HG02884 (cell line): ENCODE results near the gene FCF1.

Experiments
- ATAC-seq: cut with Tn5 transposase; IDR thresholded peaks from one replicate; pipeline ENCODE4 v1.9.1; 2021; ENCODE audit warnings: mild to moderate bottlenecking, moderate library complexity; ENCODE audit not compliant: unreplicated experiment

The FCF1 gene

GRCh38 chr14:74712499-74713394, at the start of gene FCF1, which contains the start of gene AREL1:
TSS of gene FCF1 (plus strand) at chr14:74713144. CDS start at chr14:74713198, 54 bp downstream.
TSS of gene AREL1 (minus strand) at chr14:74713080. CDS start at chr14:74685615, 27,465 bp downstream.
- ATAC-seq, result peak; percentile 89

- ATAC-seq, result no peak
These were observed 49.1 kb upstream of the FCF1 start for GRCh38 chr14:74663884-74664283.

- no peak for ATAC-seq
These were observed 48.2 kb upstream of the FCF1 start for GRCh38 chr14:74664717-74665116.

GRCh38 chr14:74667758-74668157, 45.2 kb upstream of the FCF1 start:
- ATAC-seq, result no peak

- no peak for ATAC-seq
These were observed 43.7 kb upstream of the FCF1 start for GRCh38 chr14:74669256-74669655.

GRCh38 chr14:74669846-74670245, 43.1 kb upstream of the FCF1 start:
- ATAC-seq, result no peak

GRCh38 chr14:74670726-74671411, 42.1 kb upstream of the FCF1 start:
- no peak for ATAC-seq

GRCh38 chr14:74671789-74672188, 41.2 kb upstream of the FCF1 start:
- ATAC-seq, result no peak

- ATAC-seq, result no peak
These were observed 39.2 kb upstream of the FCF1 start for GRCh38 chr14:74673768-74674167.

GRCh38 chr14:74675219-74675618, 37.7 kb upstream of the FCF1 start:
- no peak for ATAC-seq

- no peak for ATAC-seq
These were observed 30.6 kb upstream of the FCF1 start for GRCh38 chr14:74682169-74682952.

- ATAC-seq, result no peak
These were observed 29.5 kb upstream of the FCF1 start for GRCh38 chr14:74683406-74683805.

- no peak for ATAC-seq
These were observed 28.5 kb upstream of the FCF1 start for GRCh38 chr14:74684434-74684833.

- ATAC-seq, result no peak
These were observed 27.9 kb upstream of the FCF1 start for GRCh38 chr14:74685056-74685455.

- no peak for ATAC-seq
These were observed 26.8 kb upstream of the FCF1 start for GRCh38 chr14:74685921-74686678.

GRCh38 chr14:74691456-74691855, 21.5 kb upstream of the FCF1 start:
- no peak for ATAC-seq

GRCh38 chr14:74693191-74693590, 19.8 kb upstream of the FCF1 start:
- ATAC-seq, result no peak

- no peak for ATAC-seq
These were observed 17.5 kb upstream of the FCF1 start for GRCh38 chr14:74695406-74695805.

- no peak for ATAC-seq
These were observed 15.9 kb upstream of the FCF1 start for GRCh38 chr14:74697011-74697410.

- no peak for ATAC-seq
These were observed 15.4 kb upstream of the FCF1 start for GRCh38 chr14:74697543-74697942.

- ATAC-seq, result no peak
These were observed 15.0 kb upstream of the FCF1 start for GRCh38 chr14:74697976-74698375.
